Mesendoderm (in vitro differentiated cells): ENCODE measurements around the gene ANKRD37.

ENCODE experiments used
- DNase-seq: peaks from one replicate; pipeline ENCODE4 v3.0.0; 2013
- H2AK5ac ChIP-seq: 2 replicates; pipeline ENCODE4 v1.6.1; 2013; ENCODE audit warnings: low read length, inconsistent platforms
- H2BK120ac ChIP-seq: 2 replicates; pipeline ENCODE4 v1.6.1; 2013; ENCODE audit warnings: low read depth, mild to moderate bottlenecking, low read length, moderate library complexity, mixed read lengths
- H2BK15ac ChIP-seq: replicated peaks from 2 replicates; pipeline ENCODE4 v1.6.1; 2013; ENCODE audit warnings: low read depth, mild to moderate bottlenecking, moderate library complexity
- H2BK5ac ChIP-seq: 2 replicates; pipeline ENCODE4 v1.6.1; 2013; ENCODE audit warnings: low read length, inconsistent platforms
- H3K18ac ChIP-seq: 2 replicates; pipeline ENCODE4 v1.6.1; 2013; ENCODE audit warnings: mild to moderate bottlenecking, low read length, mixed read lengths
- H3K23ac ChIP-seq: one replicate; pipeline ENCODE4 v1.6.1; 2013; ENCODE audit warnings: low read length
- H3K27ac ChIP-seq: 2 replicates; pipeline ENCODE4 v1.5.1; 2013; ENCODE audit warnings: low read depth, mild to moderate bottlenecking, inconsistent platforms, low read length, moderate library complexity
- H3K27me3 ChIP-seq: 2 replicates; pipeline ENCODE4 v1.6.1; 2013; ENCODE audit warnings: low read length, control low read depth, mild to moderate bottlenecking, inconsistent platforms; ENCODE audit not compliant: insufficient read depth, poor library complexity
- H3K36me3 ChIP-seq: 2 replicates; pipeline ENCODE4 v1.6.1; 2013; ENCODE audit warnings: low read length, inconsistent platforms; ENCODE audit not compliant: control insufficient read depth, insufficient read depth
- H3K4ac ChIP-seq: one replicate; pipeline ENCODE4 v1.6.1; 2013; ENCODE audit warnings: low read depth, mild to moderate bottlenecking, low read length, moderate library complexity
- H3K4me1 ChIP-seq: 2 replicates; pipeline ENCODE4 v1.6.1; 2013; ENCODE audit warnings: low read depth, low read length, inconsistent platforms; ENCODE audit not compliant: control insufficient read depth
- H3K4me2 ChIP-seq: 2 replicates; pipeline ENCODE4 v1.6.1; 2013; ENCODE audit warnings: low read length
- H3K4me3 ChIP-seq: 2 replicates; pipeline ENCODE4 v1.5.1; 2013; ENCODE audit warnings: mild to moderate bottlenecking, low read length
- H3K56ac ChIP-seq: one replicate; pipeline ENCODE4 v1.6.1; 2013; ENCODE audit warnings: low read length
- H3K79me1 ChIP-seq: 2 replicates; pipeline ENCODE4 v1.6.1; 2013; ENCODE audit warnings: low read length, inconsistent platforms
- H3K79me2 ChIP-seq: 2 replicates; pipeline ENCODE4 v1.6.1; 2013; ENCODE audit warnings: mild to moderate bottlenecking, low read length; ENCODE audit not compliant: control insufficient read depth, insufficient read depth
- H3K9ac ChIP-seq: 2 replicates; pipeline ENCODE4 v1.6.1; 2013; ENCODE audit warnings: low read length, inconsistent platforms
- H4K5ac ChIP-seq: one replicate; pipeline ENCODE4 v1.6.1; 2013; ENCODE audit warnings: low read length
- H4K8ac ChIP-seq: one replicate; pipeline ENCODE4 v1.6.1; 2013; ENCODE audit warnings: low read depth, mild to moderate bottlenecking, control low read depth, low read length, moderate library complexity
- WGBS: extraction: QIAGEN DNeasy Blood & Tissue Kit; methylation state at CpG from one replicate; pipeline ENCODE4 v1.1.7; 2013; ENCODE audit warnings: low lambda C conversion rate, missing lambda C conversion rate; ENCODE audit not compliant: insufficient coverage; ENCODE audit errors: extremely low coverage; 5-methylcytosine and 5-hydroxymethylcytosine counted together

The ANKRD37 gene

DNA sequence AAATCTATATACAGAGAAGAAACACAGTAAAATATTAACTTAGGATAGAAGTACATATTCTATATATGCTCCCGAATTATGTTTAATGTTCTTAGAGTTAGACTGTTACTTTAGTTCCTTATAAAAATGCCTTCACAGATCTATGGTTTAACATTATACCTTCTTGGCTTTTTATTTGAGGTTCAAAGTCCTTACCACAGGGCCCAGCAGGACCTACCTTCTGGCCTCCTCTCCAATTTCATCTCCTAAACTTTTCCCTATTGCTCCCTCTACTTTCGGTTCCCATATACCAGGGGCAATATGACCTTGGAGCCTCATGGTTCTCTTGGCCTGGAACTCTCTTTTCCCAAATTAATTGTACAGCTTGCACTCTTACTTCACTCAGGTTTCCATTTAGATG is 11.8 kb downstream of the ANKRD37 start:
- no CpG with 5 or more reads among the region's 2 CpGs for WGBS
- H3K23ac ChIP-seq = no peak overlapping the region
- no peak overlapping the region for H3K9ac ChIP-seq
- H3K27ac ChIP-seq = no peak overlapping the region
- no peak overlapping the region for H3K4ac ChIP-seq
- H2AK5ac ChIP-seq = no peak overlapping the region
- no peaks in the 10 kb centered on the region for H3K79me2 ChIP-seq
- H3K27me3 ChIP-seq = no peaks in the 10 kb centered on the region
- H2BK5ac ChIP-seq = no peak overlapping the region
- no peak overlapping the region for H2BK15ac ChIP-seq
- no peak overlapping the region for H3K56ac ChIP-seq
- DNase-seq = no peak
- no peak overlapping the region for H3K18ac ChIP-seq
- H3K36me3 ChIP-seq = peaks cover 4% of the 10 kb centered on the region
- H3K79me1 ChIP-seq = no peaks in the 10 kb centered on the region
- no peak overlapping the region for H4K5ac ChIP-seq
- H3K4me3 ChIP-seq = no peak overlapping the region
- no peak overlapping the region for H2BK120ac ChIP-seq
- H4K8ac ChIP-seq = no peak overlapping the region
- H3K4me1 ChIP-seq = no peaks in the 10 kb centered on the region
- H3K4me2 ChIP-seq = no peak overlapping the region

DNA sequence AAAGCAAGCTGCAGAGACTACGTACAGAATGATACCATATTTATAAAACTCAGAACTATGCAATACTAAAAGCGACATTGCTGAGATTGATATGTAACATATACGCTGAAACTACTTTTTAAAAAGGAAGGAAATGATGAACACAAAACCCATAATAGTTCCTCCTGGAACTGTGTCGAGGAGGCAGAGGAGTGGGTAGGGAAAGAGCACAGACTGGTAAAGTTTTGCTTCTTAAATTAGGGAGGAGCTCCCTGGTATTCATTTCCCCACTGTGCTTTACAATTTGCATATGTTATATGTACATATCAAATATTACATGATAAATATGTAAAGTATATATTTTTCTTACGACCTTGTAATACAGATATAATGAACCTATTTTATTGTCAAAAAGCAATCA is 15.2 kb downstream of the ANKRD37 start:
- H3K36me3 ChIP-seq = peaks cover 4% of the 10 kb centered on the region

DNA sequence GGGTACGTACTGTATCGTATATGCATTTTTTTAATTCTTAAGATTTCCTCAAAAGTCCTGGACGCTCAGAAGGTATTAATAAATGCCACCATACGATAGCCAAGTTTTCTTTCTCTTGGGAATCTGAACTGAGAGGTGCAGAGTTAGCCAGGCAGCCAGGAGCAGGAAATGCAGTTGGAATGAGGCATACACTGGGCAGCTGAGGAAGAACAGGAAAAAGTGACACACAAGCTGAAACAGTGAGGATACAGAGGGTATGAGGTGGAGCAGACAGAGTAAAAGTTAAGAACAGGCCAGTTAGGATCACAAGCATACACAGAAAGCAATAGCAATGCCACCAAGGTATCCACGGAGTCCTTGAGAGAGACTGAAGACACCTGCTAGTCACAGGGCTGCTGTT is 15.8 kb downstream of the ANKRD37 start:
- no peak overlapping the region for H2BK15ac ChIP-seq
- no peak for DNase-seq
- H2BK5ac ChIP-seq = no peak overlapping the region
- no peak overlapping the region for H3K4ac ChIP-seq
- no peaks in the 10 kb centered on the region for H3K4me1 ChIP-seq
- H3K9ac ChIP-seq = no peak overlapping the region
- H3K4me2 ChIP-seq = no peak overlapping the region
- H2BK120ac ChIP-seq = no peak overlapping the region
- H3K27ac ChIP-seq = no peak overlapping the region
- H3K23ac ChIP-seq = no peak overlapping the region
- H3K18ac ChIP-seq = no peak overlapping the region
- no peak overlapping the region for H4K5ac ChIP-seq
- no peaks in the 10 kb centered on the region for H3K79me2 ChIP-seq
- peaks cover 4% of the 10 kb centered on the region for H3K36me3 ChIP-seq
- H3K27me3 ChIP-seq = no peaks in the 10 kb centered on the region
- H3K56ac ChIP-seq = no peak overlapping the region
- no peak overlapping the region for H2AK5ac ChIP-seq
- no peak overlapping the region for H4K8ac ChIP-seq
- WGBS = no CpG with 5 or more reads among the region's 5 CpGs
- no peaks in the 10 kb centered on the region for H3K79me1 ChIP-seq
- H3K4me3 ChIP-seq = no peak overlapping the region

More for the DNA sequence above, 15.2 kb downstream of the ANKRD37 start:
- Histone ChIP-seq H3K79me2 (no peaks in the 10 kb centered on the region), H3K27me3 (no peaks in the 10 kb centered on the region), H2BK5ac (no peak overlapping the region), H2AK5ac (no peak overlapping the region), H2BK120ac (no peak overlapping the region), H3K27ac (no peak overlapping the region), H4K5ac (no peak overlapping the region), H3K79me1 (no peaks in the 10 kb centered on the region), H3K4me2 (no peak overlapping the region), H3K23ac (no peak overlapping the region), H3K56ac (no peak overlapping the region), H3K4me3 (no peak overlapping the region), H3K4me1 (no peaks in the 10 kb centered on the region), H2BK15ac (no peak overlapping the region), H3K18ac (no peak overlapping the region), H4K8ac (no peak overlapping the region), H3K4ac (no peak overlapping the region), H3K9ac (no peak overlapping the region)
- DNase-seq = no peak
- WGBS = no CpG with 5 or more reads among the region's 5 CpGs

DNA sequence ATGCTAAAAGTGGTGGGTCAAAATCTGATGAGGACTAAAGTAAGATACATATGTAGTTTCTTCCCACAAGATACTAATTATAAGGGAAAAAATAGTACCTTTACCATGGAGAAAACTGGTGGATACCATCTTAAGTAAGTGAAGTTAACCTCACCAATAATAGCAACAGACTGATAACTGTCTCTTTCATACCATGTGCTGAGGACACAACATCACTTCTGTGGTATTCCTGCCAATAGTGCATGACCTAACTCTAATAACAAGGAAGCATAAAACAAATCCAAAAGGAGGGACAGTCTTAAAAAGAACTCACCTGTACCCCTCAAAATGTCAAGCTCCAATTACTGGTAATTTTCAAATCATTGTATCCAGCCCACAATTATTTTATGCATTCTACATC is 20.3 kb downstream of the ANKRD37 start:
- Histone ChIP-seq H4K8ac (no peak overlapping the region), H3K27ac (no peak overlapping the region), H4K5ac (no peak overlapping the region), H3K4ac (no peak overlapping the region), H3K56ac (no peak overlapping the region), H3K27me3 (no peaks in the 10 kb centered on the region), H3K23ac (no peak overlapping the region), H2BK5ac (no peak overlapping the region), H3K18ac (no peak overlapping the region), H3K79me2 (no peaks in the 10 kb centered on the region), H3K4me2 (no peak overlapping the region), H3K4me1 (no peaks in the 10 kb centered on the region), H2BK120ac (no peak overlapping the region), H3K4me3 (no peak overlapping the region), H3K79me1 (no peaks in the 10 kb centered on the region), H3K36me3 (peaks cover 4% of the 10 kb centered on the region), H2AK5ac (no peak overlapping the region), H2BK15ac (no peak overlapping the region), H3K9ac (no peak overlapping the region)
- no peak for DNase-seq

DNA sequence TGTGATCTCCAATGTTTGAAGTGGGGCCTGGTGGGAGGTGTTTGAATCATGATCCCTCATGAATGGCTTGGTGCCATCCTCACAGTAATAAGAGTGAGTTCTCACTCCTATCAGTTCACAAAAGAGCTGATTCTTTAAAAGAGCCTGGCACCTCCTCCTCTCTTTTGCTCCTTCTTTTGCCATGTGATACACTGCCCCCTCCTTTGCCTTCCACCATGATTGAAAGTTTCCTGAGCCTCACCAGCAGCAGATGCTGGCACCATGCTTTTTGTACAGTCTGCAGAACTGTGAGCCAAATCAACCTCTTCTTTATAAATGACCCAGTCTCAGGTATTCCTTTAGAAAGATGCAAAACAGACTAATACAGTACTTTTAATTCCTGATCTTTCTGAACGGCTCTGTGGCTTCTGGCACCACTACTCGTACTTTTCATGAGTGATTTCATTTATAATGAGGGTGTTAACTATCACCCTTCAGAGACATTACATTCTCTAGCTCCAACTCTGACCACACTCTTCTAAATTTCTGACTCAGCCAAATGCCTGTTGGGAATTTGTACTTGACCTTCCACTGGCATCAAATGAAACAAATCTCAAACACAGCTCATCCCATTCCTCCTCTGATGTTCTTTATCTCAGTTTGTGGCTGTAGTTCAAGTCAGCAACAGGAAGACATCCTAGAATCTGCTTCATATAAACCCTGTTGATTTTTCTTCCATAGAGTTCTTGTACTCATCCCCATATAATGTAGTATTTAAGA is 24.9 kb downstream of the ANKRD37 start:
- no peak overlapping the region for H3K4ac ChIP-seq
- H3K18ac ChIP-seq = no peak overlapping the region
- no peak overlapping the region for H3K4me3 ChIP-seq
- no peaks in the 10 kb centered on the region for H3K79me2 ChIP-seq
- no peak for DNase-seq
- H2BK15ac ChIP-seq = no peak overlapping the region
- H3K23ac ChIP-seq = no peak overlapping the region
- no peak overlapping the region for H3K4me2 ChIP-seq
- no peak overlapping the region for H2BK5ac ChIP-seq
- no peak overlapping the region for H4K8ac ChIP-seq
- H3K27me3 ChIP-seq = no peaks in the 10 kb centered on the region
- H2AK5ac ChIP-seq = no peak overlapping the region
- no peak overlapping the region for H3K56ac ChIP-seq
- peaks cover 3% of the 10 kb centered on the region for H3K4me1 ChIP-seq
- whole genome bisulfite sequencing = no CpG with 5 or more reads among the region's 2 CpGs
- no peak overlapping the region for H4K5ac ChIP-seq
- H3K27ac ChIP-seq = no peak overlapping the region
- H3K9ac ChIP-seq = no peak overlapping the region
- H2BK120ac ChIP-seq = no peak overlapping the region
- H3K36me3 ChIP-seq = no peaks in the 10 kb centered on the region
- peaks cover 3% of the 10 kb centered on the region for H3K79me1 ChIP-seq
